Measurements from ENCODE around the gene CACUL1.
"Not testable (repeated sequence)": the region's sequence is repeated elsewhere in the genome, so short reads cannot be mapped to it uniquely, and the experiment has no call there.

CACUL1 gene

DNA sequence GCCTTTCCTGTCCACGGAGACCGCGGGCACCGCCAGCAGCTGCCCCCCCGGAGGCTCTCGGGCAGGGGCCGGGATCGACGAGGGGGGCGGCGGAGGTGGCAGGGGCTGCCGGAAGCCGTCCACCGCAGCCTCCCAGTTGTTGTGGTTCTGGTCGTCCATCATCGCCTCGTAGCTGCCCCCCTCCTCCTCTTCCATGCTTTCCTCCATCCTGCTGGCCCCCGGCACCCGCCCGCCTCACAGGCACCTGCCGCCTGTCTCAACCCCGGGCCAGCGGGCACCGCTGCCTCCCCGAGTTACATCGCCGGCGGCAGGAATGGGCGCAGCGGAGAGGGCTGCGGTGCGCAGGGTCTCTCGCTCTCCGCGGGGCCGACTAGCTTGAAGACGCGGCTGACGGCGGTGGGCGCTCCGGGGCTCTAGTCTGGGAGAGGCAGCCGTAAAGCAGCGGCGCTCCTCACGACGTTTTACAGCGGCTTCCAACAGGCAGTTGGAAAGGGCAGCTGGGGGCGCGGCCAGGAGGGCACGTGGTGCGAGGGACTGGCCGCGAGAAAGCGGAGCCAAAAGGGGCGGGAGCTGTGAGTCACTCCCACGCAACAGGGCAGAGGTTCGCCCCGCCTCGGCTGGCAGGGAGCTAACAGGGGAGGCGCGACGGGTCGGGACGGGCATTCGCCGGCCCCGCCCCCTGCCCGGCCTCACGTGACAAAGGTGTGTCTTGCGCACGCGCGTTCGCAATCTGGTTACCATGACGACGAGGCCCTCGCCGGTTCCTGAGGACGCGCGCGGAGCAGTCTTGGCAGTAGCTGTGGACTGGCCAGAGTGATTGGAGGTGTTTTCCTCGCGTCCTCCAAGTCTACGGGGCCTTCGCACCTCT lies at the start of gene CACUL1:
Gene CACUL1, minus strand, starts transcription at position 415 of the 868 bp plus-strand sequence. Its CDS starts 208 bp downstream, at position 207.
- peak; percentile 99 for DNase-seq

DNA sequence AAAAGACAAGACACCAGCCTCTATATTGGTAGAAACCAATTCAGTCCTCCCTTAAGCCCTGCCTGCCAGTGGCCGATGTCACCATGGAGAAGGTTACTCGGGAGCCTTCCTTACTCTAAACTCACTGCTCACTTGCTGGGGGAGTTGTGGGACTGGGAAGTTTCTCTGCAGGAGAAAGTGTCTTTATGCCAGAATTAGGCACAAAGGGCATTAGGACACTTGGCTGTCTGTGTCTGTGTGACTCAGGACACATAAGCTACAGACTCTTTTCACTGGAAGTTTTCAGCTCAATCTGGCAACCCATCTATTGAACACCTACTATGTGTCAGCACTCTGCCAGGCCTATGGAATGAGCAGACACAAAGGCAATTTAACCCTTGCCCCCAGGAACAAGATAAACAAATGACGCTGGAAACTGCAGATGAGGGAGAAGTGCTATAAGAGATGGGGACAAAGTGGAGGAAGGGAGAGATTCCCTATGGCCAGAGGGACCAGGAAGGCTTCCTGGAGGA lies 49.5 kb upstream of the CACUL1 start:
- no peak for DNase-seq

DNA sequence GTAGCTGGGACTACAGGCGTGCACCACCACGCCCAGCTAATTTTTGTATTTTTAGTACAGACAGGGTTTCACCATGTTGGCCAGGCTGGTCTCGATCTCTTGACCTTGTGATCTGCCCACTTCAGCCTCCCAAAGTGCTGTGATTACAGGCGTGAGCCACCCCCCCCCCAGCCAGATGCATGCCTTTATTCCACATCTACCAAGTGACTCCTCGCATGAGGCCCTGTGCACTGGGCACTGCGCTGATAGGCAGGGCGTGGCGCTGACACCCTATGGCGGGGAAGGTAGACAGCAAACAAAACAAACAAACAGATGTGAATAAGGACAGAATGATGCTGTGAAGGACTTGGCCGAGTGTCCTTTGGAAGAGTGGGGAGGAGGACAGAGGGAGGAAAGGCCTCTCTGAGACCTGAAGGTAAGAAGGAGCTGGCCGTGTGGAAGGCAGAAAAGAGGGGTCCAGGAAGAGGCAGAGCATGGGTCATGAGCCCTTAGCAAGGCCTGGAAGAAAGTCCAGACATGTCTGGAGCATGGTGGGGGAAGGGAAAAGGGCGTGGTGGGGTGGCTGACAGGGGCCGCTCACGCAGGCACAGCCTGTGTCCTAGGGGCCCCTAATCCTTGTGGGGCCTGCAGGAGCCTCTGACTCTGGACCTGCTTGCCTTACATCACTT lies 47.5 kb upstream of the CACUL1 start:
- DNase-seq, result no peak

DNA sequence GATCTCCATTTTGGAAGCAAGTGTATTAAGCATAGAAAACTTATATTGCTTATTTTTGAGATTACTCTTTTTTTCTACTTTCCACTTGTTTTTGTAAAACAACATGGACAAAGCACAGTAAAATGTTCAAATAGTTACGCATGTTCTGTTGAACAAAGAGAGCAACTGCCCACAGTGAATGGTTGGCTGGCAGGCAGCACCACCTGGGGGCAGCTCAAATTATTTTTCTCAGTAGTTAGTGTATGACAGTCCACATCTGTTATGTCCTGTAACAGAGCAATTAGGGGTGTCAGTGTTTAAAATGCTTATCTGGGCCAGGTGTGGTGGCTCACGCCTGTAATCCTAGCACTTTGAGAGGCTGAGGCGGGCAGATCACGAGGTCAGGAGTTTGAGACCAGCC lies 46.1 kb upstream of the CACUL1 start:
- no peak for DNase-seq

DNA sequence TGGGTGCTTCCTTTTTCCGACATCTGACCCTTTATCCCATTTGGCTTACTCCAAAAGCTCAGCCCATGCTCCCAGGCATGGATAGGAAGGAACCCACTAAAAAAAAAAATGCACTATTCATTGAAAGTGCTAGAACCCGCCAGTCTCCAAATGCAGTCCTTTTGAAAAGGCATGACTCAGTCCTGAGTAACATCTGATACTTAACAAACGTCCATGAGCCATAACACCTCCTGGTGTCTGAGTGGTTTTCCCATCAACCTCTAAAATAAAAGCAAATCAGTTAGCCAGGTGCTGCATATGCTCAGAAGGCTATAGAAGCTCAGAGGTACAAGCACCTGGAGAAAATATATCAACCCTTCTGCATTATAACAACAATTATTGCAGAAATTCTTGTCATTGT lies 45.0 kb upstream of the CACUL1 start:
- no peak for DNase-seq

DNA sequence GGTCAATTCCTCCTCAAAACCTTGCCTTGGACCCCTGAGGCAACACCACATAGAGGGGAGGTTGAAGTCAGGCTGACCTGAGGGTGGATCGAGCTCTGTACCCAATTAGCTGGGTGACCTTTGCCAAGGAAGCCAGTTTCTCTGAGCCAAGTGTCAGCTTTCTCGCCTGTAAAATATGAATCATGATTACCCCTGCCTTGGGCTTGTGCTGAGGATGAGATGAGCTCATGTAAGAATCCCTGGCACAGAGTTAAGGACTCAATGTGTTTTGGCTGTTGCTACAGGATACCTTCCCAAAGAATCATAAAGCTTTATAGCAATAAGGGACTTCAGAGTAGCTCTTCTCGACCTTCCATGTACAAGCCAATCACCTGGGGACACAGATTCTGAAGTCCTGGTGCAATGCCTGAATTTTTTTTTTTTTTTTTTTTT lies 43.5 kb upstream of the CACUL1 start:
- no peak for DNase-seq

DNA sequence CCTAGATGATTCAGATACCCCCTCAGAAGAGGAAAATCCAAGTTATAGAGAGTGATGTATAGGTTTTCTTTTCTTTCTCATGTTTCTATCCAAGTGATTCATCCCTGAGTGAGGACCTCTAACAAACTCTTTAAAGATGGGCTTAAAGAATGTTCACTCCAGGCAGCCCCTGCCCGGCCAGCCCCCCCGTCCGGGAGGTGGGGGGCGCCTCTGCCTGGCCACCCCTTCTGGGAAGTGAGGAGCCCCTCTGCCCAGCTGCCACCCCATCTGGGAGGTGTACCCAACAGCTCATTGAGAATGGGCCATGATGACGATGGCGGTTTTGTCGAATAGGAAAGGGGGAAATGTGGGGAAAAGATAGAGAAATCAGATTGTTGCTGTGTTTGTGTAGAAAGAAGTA lies 40.2 kb upstream of the CACUL1 start:
- DNase-seq, result not testable (repeated sequence)

DNA sequence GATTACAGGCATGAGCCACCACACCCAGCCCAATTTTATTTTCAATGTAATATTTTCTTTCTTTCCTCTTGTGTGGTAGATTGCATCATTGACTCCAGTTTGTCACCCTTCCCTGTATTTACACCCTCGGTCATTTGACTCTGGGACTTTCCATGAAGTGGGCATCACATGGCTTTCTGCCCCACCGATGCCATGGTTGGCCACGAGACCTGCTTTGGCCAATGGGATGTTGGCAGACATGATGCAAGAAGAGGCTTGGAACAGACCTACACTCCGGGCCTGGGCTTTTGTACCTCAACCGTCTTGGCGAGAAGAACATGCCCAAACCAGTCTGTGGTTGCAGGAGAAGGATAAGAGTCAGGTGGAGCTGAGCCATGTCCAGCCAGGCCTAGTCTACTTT lies 38.8 kb upstream of the CACUL1 start:
- no peak for DNase-seq

DNA sequence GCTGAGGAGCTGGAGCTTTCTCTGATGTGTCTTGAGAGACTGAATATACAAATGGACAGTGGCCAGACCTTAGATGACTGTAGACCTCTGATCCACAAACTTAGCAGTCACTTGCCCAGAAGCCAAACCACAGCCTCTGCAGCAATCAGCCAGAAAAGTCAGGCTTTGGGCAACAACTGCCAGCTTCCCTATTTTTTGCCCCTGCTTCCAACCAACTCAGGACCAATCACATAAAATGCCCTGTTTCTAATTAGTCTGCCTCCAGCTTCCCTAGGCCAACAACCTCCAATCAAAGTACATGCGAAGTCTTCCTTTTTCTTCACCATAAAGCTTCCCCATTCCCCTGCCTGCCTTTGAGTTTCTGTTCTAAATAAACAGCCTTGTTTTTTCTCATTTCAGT lies 37.8 kb upstream of the CACUL1 start:
- no peak for DNase-seq

DNA sequence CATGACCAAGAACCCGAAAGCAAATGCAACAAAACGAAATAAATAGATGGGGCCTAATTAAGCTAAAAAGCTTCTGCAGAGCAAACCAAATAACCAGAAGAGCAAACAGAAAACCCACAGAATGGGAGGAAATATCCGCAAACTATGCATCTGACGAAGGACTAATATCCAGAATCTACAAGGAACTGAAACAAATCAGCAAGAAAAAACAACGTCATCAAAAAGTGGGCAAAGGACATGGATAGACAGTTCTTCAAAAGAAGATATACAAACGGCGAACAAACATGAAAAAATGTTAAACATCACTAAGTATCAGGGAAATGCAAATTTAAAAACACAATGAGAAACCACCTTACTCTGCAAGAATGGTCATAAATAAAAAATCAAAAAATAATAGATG lies 35.3 kb upstream of the CACUL1 start:
- DNase-seq, result no peak

DNA sequence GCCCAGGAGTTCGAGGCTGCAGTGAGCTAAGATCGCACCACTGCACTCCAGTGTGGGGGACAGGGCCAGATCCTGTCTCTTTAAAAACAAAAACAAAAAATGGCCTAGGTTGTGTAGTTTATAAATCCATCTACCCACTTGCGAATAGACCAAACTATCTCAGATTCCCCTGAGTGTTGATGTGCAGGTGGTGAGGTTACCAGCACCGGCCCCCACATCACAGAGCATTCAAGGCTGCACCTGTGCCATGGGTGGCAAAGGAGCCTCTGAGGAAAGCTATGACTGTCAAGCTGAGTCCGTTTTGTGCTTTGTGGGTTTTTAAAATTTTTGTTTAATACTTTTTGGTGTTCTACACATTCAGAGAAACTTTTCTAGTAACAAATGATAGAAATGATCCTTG lies 30.8 kb upstream of the CACUL1 start:
- DNase-seq, result no peak

DNA sequence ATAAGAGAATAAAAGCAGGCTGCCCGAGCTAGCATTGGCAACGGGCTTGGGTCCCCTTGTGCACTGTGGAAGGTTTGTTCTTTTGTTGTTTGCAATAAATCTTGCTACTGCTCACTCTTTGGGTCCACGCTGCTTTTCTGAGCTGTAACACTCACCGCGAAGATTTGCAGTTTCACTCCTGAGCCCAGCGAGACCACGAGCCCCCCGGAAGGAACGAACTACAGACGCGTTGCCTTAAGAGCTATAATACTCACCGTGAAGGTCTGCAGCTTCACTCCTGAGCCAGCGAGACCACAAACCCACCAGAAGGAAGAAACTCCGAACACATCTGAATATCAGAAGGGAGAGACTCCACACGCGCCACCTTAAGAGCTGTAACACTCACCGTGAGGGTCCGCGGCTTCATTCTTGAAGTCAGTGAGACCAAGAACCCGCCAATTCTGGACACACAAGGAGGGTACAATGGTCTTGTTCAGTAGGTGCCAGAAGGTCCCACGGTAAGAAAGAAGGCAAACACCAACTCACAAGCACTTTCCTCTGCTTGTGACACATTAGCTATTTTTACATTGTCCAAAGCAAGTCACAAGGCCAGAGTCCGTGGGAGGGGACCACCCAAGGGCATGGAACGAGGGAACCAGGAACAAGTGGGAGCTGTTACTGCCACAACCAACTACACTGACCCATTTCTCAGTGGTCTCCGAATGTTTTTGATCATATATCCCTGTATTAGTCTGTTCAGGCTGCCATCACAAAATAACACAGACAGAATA lies 29.2 kb upstream of the CACUL1 start:
- DNase-seq, result no peak

DNA sequence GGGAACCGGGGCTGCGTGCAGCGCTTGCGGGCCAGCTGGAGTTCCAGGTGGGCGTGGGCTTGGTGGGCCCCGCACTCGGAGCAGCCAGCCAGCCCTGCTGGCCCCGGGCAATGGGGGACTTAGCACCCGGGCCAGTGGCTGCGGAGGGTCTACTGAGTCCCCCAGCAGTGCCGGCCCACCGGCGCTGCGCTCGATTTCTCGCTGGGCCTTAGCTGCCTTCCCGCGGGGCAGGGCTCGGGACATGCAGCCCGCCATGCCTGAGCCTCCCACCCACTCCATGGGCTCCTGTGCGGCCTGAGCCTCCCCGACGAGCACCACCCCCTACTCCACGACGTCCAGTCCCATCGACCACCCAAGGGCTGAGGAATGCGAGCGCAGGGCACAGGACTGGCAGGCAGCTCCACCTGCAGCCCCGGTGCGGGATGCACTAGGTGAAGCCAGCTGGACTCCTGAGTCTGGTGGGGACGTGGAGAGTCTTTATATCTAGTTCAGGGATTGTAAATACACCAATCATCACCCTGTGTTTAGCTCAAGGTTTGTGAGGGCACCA lies 28.2 kb upstream of the CACUL1 start:
- not testable (repeated sequence) for DNase-seq

DNA sequence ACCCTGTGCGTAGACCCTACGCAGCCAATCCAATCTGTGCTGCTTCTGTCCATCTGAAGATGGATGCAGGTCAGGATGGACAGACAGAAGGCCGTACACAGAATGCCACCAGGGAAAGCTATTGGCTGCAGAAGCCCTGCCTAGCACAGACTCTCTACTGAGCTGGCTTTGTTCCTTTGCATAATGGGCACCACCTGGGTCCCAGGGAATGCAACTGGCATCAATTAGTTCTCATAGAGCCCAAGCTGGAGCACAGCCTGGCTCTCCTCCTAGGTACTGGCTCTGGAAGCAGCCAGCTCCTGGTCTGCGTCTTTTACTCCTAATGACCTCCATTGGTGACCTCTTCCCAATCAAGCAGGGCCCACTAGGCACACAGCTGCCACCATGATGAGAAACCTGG lies 26.8 kb upstream of the CACUL1 start:
- DNase-seq, result no peak

DNA sequence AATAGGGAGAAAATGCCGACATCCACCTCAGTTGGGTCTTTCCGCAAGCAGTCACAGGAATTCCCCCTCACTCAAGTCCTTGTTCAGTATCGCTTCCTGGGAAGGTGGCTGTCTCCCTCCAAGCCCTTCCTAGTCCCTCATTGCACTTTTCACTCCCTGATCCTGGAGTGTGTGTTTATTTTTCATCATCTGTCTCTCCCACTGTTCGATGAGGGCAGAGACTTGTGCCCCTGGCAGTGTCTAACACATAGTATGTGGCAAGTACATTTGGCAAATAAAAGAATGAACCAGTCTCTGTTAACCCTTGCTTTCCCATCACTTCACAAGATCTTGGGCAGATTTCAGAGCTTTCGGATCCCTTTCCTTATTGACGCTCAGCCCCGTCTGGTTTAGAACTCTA lies 24.0 kb upstream of the CACUL1 start:
- DNase-seq, result no peak

DNA sequence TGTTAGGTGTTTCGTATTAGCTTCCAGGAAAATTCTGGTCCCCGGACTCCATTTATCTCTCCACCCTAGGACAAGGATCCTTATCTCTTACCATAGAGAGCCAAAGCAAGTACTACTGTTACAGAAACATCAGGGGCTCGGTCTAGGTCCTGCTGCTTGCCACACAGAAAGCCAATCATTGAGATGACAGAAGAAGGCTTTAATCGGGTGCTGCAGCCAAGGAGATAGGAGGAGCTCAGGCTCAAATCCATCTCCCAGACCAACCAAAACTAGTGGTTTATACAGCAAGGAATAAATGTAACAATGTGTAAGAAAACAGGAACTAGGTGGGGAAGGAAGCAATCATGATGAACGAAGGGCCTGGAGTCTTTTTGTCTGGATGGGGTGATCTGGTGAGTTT lies 22.2 kb upstream of the CACUL1 start:
- no peak for DNase-seq

DNA sequence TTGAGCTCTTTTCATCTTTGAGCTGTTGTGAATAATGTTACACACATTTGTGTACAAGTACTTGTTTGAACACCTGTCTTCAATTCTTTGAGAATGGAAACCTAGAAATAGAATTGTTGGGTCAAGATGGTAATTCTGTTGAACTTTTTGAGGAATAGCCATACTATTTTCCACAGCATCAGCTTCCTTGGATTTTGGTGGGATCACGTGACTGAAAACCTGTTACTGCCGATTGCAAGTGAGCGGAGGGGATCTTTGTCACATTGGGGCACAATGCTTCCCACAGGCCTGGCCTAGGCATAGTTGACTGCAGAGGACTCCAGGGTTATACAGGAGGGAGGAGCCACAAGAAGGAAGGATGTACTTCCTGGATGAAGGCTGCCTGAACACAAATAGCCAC lies 21.3 kb upstream of the CACUL1 start:
- no peak for DNase-seq

DNA sequence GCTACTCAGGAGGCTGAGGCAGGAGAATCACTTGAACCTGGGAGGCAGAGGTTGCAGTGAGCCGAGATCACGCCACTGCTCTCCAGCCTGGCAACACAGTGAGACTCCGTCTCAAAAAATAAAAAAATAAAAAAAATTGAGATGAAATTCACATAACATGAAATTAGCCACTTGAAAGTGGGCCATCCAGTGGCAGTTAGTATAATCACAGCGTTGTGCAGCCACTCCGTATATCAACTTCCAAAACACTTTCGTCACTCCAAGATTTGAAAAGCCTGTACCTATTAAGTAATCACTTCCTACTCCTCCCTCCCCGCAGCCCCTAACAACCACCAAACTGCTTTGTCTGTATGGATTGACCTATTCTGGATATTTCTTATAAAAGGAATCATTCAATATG lies 20.7 kb upstream of the CACUL1 start:
- no peak for DNase-seq

DNA sequence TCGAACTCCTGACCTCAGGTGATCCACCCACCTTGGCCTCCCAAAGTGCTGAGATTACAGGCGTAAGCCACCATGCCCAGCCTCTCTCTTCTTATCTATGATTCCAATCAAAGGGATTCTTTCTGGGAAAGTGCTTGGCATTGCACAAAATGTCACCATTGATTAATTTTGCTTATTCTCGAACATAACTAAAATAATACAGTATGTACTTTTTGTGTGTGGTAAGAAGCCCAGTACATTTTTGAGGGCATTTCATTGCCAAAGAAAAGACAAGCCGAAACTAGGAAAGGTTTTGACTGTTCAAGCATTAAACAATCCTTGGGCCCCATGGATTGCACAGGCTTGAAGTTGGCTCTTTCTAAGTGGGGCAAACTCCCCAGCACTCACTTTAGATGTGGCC lies 18.3 kb upstream of the CACUL1 start:
- no peak for DNase-seq

DNA sequence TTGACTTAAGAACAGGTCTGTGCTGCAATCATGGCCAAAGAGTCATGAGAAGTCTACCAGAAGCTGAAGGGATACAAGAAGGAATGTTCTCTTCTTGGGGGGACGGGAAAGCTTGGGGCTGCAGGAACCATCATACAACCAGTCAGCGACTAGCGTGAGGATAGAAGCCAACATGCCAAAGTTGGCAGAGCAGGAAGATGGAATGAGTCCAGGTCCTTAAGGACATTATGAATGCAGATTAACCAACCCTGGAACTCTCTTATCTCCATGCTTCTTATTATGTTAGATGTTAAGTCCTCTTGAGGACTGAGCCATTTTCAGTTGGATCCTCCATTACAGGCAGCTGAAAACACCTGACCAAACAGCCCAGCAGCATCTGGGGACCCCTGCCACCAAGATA lies 17.2 kb upstream of the CACUL1 start:
- DNase-seq, result no peak

DNA sequence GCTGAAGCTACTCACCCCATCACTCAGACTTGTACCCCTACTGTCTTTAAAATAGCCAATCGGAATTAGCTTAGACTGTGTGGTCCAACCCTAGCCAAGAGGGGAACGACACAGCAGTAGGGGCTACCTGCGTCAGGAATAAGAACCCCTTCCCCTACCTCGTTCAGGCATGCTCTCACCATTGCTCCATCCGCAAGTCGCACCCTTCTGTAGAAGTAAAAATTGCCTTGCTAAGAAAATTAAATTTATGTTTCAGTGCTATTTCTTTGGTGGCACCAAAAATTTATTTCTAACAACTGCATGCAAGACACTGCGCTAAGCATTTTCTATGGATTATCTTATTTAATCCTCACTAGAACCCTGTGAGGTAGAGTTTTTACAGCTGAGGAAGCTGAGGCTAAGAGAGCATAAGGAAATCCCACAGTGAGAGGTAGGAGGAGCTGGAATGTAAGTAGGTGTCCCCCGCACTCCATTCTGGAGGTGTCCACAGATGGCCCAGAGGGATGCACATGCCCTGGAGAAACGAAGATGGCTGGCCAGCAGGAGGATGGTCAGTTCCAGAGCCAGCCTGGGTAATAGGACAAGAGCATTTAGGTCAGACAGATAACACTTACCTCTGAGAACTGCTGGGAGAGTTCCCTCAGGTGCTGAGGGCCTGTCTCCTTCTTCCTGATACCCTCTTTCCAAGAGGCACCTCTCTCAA lies 15.3 kb upstream of the CACUL1 start:
- DNase-seq, result no peak
